Epithelial cell of proximal tubule (primary cell): ENCODE results near the gene DDOST. TPM values are rescaled to one million over a fixed set of nuclear protein-coding genes. Genes with fewer than 3 reads are reported as not detected.

Experiments used
- DNase-seq: peaks from one replicate; pipeline ENCODE4 v3.0.0-alpha.2; 2011; ENCODE audit warnings: low read depth
- H3K4me3 ChIP-seq: 2 replicates; pipeline ENCODE4 v1.5.1; 2011; ENCODE audit warnings: low read depth, mild to moderate bottlenecking, low read length
- CTCF ChIP-seq: conservative IDR thresholded peaks from 2 replicates; pipeline ENCODE4 v1.5.1; 2012; ENCODE audit warnings: low read depth, mild to moderate bottlenecking, low read length
- total RNA-seq: library from RNA; depleted of rRNA; stranded (reverse); fragments of >200 nt; gene quantifications from 2 replicates; pipeline ENCODE4 v1.2.3, GENCODE V29; 2015

DDOST gene
- total RNA-seq, 1 donor from 2014 or later: 191 TPM

- TF ChIP-seq CTCF: no peak
- H3K4me3 ChIP-seq: no peak overlapping the region
- no peak for DNase-seq
These were observed 2.2 kb upstream of the DDOST start for GRCh38 chr1:20663365-20663764.

- TF ChIP-seq CTCF: no peak
- DNase-seq: no peak
These were observed 924 bp upstream of the DDOST start for GRCh38 chr1:20662110-20662475.

GRCh38 chr1:20660847-20661206, 342 bp downstream of the DDOST start:
- DNase-seq: no peak
- peak overlapping the region; percentile 99 for H3K4me3 ChIP-seq
- no peak for TF ChIP-seq CTCF

More at GRCh38 chr1:20662110-20662475, 924 bp upstream of the DDOST start:
- peak overlapping the region; percentile 99 for H3K4me3 ChIP-seq

GRCh38 chr1:20660363-20660762, 806 bp downstream of the DDOST start:
- H3K4me3 ChIP-seq: peak overlapping the region; percentile 99
- TF ChIP-seq CTCF: no peak
- no peak for DNase-seq

- no peak for TF ChIP-seq CTCF
- no peak overlapping the region for H3K4me3 ChIP-seq
- no peak for DNase-seq
These were observed 2.8 kb downstream of the DDOST start for GRCh38 chr1:20658166-20658915.

GRCh38 chr1:20657024-20657423, 4.1 kb downstream of the DDOST start:
- no peak overlapping the region for H3K4me3 ChIP-seq
- no peak for TF ChIP-seq CTCF
- DNase-seq: no peak

GRCh38 chr1:20654104-20654690, 7.0 kb downstream of the DDOST start:
- no peak for TF ChIP-seq CTCF
- H3K4me3 ChIP-seq: no peak overlapping the region
- no peak for DNase-seq
